ENCODE results near the gene TTF1.

- TF ChIP-seq POLR2A (IDR thresholded peaks at IDR 0.05) (no peak), CTCF (IDR thresholded peaks at IDR 0.05) (no peak), POLR2AphosphoS5 (IDR thresholded peaks at IDR 0.05) (no peak)
These were observed 37.2 kb downstream of the TTF1 start for GRCh38 chr9:132369421-132369820.
